K562 (cell line): Measurements from ENCODE around the gene HK1. TPM values are rescaled to one million over a fixed set of nuclear protein-coding genes. Genes with fewer than 3 reads are reported as not detected.

ENCODE experiments used
- CBX2 ChIP-seq: fragments of 200-600 bp; sonication (generic); IDR thresholded peaks from one replicate; pipeline ENCODE4 v1.6.1; 2012; ENCODE audit warnings: mild to moderate bottlenecking, low read length, inconsistent platforms; ENCODE audit not compliant: insufficient read depth, poor library complexity, severe bottlenecking
- E2F5 ChIP-seq: sonication (generic); formaldehyde crosslinking; IDR thresholded peaks from 2 replicates; pipeline ENCODE4 v1.8.0; 2022; ENCODE audit warnings: mild to moderate bottlenecking, missing genetic modification reagents
- HLTF ChIP-seq: fragments of 450-650 bp; IDR thresholded peaks from 2 replicates; pipeline ENCODE4 v1.6.1; 2016
- KAT8 ChIP-seq: fragments of 450-650 bp; IDR thresholded peaks from 2 replicates; pipeline ENCODE4 v1.6.1; 2016; ENCODE audit warnings: low read depth, mild to moderate bottlenecking
- KLF6 ChIP-seq: fragments of 250-450 bp; sonication (Bioruptor Pico); IDR thresholded peaks from 2 replicates; pipeline ENCODE4 v1.4.0; 2020; ENCODE audit warnings: mild to moderate bottlenecking, moderate library complexity, borderline replicate concordance
- NFIX ChIP-seq: fragments of 250-450 bp; sonication (Bioruptor Pico); IDR thresholded peaks from 2 replicates; pipeline ENCODE4 v1.4.0; 2020; ENCODE audit warnings: low read depth, mild to moderate bottlenecking, moderate library complexity
- RCOR1 ChIP-seq, 2 experiments: IDR thresholded peaks; 2 replicates each; pipeline ENCODE4 v1.6.1; 2012; ENCODE audit warnings: low read depth in 2 of 2, low read length in 2 of 2, borderline replicate concordance in 1 of 2, improper control_type of control experiment in 1 of 2
- RUNX1 ChIP-seq: sonication (generic); IDR thresholded peaks from 2 replicates; pipeline ENCODE4 v1.6.1; 2016; ENCODE audit warnings: antibody characterized with exemption, low read depth
- SIN3B ChIP-seq: fragments of 450-650 bp; IDR thresholded peaks from 2 replicates; pipeline ENCODE4 v1.6.1; 2017; ENCODE audit warnings: low read depth, mild to moderate bottlenecking, moderate library complexity
- SIRT6 ChIP-seq: IDR thresholded peaks from one replicate; pipeline ENCODE4 v1.6.1; 2012; ENCODE audit warnings: low read depth, mild to moderate bottlenecking, control low read depth, inconsistent platforms, low read length, moderate library complexity
- TAF15 ChIP-seq: fragments of 200-400 bp; formaldehyde crosslinking; IDR thresholded peaks from 2 replicates; pipeline ENCODE4 v1.6.1; 2017; ENCODE audit warnings: mild to moderate bottlenecking, low read depth, low read length, moderate library complexity
- U2AF2 ChIP-seq: fragments of 200-400 bp; formaldehyde crosslinking; optimal IDR thresholded peaks from 2 replicates; pipeline ENCODE3; 2017; ENCODE audit warnings: low read depth, mild to moderate bottlenecking, low read length
- ZKSCAN3 ChIP-seq: fragments of 250-450 bp; sonication (Bioruptor Pico); IDR thresholded peaks from 2 replicates; pipeline ENCODE4 v1.4.0; 2020
- ZNF174 ChIP-seq: fragments of 250-450 bp; sonication (Bioruptor Pico); IDR thresholded peaks from 2 replicates; pipeline ENCODE4 v1.4.0; 2020; ENCODE audit warnings: mild to moderate bottlenecking
- polyA plus RNA-seq, 8 experiments: library from polyadenylated mRNA; depleted of rRNA in 4 of 8; stranded (reverse) in 5 of 8; unstranded in 3 of 8; fragments of >200 nt; fragmentation: Nextera tagmentation in 2 of 8; fragmentation: Illumina TruSeq in 1 of 8; extraction: Ambion mirVana in 2 of 8; extraction: Trizol in 1 of 8; gene quantifications; 2 replicates each; pipeline versions ENCODE4 v1.2.1 to v1.2.3, GENCODE V29; 2011 to 2014; ENCODE audit warnings: inconsistent platforms in 1 of 8, missing spikeins in 1 of 8
- total RNA-seq, 7 experiments: library from RNA; depleted of rRNA in 6 of 7; stranded (reverse); fragments of >200 nt in 6 of 7; fragmentation: Illumina TruSeq in 2 of 7; extraction: Trizol in 2 of 7; gene quantifications; 2 replicates each; pipeline versions ENCODE4 v1.2.1 to v1.2.3, GENCODE V29; 2011 to 2021; ENCODE audit warnings: low replicate concordance in 1 of 7
- TF ChIP-seq, protein P1 (sequence below): sonication (generic); formaldehyde crosslinking; IDR thresholded peaks from 2 replicates; pipeline ENCODE4 v1.8.0; 2023; ENCODE audit warnings: missing genetic modification reagents, mild to moderate bottlenecking, borderline replicate concordance
- TF ChIP-seq, protein P2 (sequence below): fragments of 450-650 bp; IDR thresholded peaks from 2 replicates; pipeline ENCODE4 v1.7.1; 2018; ENCODE audit warnings: mild to moderate bottlenecking, low read depth; ENCODE audit not compliant: partially characterized antibody
- TF ChIP-seq, protein P3 (sequence below): sonication (generic); formaldehyde crosslinking; IDR thresholded peaks from 2 replicates; pipeline ENCODE4 v1.8.1; 2023; ENCODE audit warnings: mild to moderate bottlenecking, missing genetic modification reagents, moderate library complexity

Gene HK1
- total and polyA plus RNA-seq, 9 of the 15 experiments (the other 6 are each of a cell fraction or from before 2014, with no cell fraction given) = 29.2 to 444 (median 193) TPM

DNA sequence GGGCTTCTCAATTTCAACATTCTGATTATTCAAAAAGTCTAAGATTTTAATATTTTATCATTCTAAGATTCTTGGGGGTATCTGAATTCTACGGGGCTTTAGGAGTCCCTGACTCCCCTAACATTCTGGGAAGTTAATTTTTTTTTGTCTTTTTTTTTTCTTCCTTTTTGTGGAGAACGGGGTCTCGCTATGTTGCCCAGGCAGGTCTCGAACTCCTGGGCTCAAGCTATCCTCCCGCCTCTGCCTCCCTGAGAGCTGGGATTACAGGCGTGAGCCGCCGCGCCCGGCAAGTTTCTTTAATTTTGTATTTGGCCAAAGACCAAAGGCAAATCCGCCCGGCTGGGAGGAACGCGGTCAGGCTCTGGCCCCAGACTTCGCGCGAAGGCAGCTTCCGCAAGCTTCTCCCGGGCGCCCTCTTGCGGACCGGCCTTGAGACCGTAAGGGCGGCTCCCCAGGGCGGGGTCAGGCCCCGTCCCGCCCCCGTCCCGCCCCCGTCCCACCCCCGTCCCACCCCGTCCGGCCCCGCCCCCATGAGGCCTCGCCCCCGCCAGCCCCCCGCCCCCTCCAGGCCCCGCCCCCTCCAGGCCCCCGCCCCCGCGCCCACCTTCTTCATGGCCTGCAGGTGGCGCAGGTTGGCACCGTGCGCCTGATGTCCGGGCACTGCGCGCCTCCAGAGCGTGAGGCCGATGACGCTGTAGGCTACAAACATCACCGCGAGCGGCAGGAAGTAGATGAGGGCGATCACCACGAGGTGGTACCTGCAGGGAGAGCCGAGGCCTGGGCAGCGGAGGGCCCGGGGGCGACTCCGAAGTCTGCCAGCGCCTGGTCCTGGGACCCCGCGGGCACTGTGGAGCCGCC, 130.3 kb downstream of the HK1 start (continued):
- TF ChIP-seq, protein P1, sequence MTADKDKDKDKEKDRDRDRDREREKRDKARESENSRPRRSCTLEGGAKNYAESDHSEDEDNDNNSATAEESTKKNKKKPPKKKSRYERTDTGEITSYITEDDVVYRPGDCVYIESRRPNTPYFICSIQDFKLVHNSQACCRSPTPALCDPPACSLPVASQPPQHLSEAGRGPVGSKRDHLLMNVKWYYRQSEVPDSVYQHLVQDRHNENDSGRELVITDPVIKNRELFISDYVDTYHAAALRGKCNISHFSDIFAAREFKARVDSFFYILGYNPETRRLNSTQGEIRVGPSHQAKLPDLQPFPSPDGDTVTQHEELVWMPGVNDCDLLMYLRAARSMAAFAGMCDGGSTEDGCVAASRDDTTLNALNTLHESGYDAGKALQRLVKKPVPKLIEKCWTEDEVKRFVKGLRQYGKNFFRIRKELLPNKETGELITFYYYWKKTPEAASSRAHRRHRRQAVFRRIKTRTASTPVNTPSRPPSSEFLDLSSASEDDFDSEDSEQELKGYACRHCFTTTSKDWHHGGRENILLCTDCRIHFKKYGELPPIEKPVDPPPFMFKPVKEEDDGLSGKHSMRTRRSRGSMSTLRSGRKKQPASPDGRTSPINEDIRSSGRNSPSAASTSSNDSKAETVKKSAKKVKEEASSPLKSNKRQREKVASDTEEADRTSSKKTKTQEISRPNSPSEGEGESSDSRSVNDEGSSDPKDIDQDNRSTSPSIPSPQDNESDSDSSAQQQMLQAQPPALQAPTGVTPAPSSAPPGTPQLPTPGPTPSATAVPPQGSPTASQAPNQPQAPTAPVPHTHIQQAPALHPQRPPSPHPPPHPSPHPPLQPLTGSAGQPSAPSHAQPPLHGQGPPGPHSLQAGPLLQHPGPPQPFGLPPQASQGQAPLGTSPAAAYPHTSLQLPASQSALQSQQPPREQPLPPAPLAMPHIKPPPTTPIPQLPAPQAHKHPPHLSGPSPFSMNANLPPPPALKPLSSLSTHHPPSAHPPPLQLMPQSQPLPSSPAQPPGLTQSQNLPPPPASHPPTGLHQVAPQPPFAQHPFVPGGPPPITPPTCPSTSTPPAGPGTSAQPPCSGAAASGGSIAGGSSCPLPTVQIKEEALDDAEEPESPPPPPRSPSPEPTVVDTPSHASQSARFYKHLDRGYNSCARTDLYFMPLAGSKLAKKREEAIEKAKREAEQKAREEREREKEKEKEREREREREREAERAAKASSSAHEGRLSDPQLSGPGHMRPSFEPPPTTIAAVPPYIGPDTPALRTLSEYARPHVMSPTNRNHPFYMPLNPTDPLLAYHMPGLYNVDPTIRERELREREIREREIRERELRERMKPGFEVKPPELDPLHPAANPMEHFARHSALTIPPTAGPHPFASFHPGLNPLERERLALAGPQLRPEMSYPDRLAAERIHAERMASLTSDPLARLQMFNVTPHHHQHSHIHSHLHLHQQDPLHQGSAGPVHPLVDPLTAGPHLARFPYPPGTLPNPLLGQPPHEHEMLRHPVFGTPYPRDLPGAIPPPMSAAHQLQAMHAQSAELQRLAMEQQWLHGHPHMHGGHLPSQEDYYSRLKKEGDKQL (CRISPR knock-in tag) = no peak
- TF ChIP-seq NFIX (CRISPR knock-in tag) (no peak), RCOR1 (IDR thresholded peaks at IDR 0.05; ENCODE audit: borderline replicate concordance in 1 of 2, low read depth in 2 of 2, low read length in 2 of 2) (0 out of 4 replicates have a peak, but pooled peaks of 1 of the 2 experiments have one; percentile 44), U2AF2 (no peak), SIRT6 (no peak), KLF6 (CRISPR knock-in tag) (peak; percentile 17; the same call in 1 of the 2 replicates), E2F5 (CRISPR knock-in tag) (no peak), ZKSCAN3 (CRISPR knock-in tag) (no peak), CBX2 (no peak), RUNX1 (no peak), KAT8 (no peak), ZNF174 (CRISPR knock-in tag) (no peak), SIN3B (no peak), TAF15 (no peak), HLTF (peak; percentile 73; the same call in 1 of the 2 replicates)
- TF ChIP-seq, protein P2, sequence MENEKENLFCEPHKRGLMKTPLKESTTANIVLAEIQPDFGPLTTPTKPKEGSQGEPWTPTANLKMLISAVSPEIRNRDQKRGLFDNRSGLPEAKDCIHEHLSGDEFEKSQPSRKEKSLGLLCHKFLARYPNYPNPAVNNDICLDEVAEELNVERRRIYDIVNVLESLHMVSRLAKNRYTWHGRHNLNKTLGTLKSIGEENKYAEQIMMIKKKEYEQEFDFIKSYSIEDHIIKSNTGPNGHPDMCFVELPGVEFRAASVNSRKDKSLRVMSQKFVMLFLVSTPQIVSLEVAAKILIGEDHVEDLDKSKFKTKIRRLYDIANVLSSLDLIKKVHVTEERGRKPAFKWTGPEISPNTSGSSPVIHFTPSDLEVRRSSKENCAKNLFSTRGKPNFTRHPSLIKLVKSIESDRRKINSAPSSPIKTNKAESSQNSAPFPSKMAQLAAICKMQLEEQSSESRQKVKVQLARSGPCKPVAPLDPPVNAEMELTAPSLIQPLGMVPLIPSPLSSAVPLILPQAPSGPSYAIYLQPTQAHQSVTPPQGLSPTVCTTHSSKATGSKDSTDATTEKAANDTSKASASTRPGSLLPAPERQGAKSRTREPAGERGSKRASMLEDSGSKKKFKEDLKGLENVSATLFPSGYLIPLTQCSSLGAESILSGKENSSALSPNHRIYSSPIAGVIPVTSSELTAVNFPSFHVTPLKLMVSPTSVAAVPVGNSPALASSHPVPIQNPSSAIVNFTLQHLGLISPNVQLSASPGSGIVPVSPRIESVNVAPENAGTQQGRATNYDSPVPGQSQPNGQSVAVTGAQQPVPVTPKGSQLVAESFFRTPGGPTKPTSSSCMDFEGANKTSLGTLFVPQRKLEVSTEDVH = peak; percentile 61
- TF ChIP-seq, protein P3, sequence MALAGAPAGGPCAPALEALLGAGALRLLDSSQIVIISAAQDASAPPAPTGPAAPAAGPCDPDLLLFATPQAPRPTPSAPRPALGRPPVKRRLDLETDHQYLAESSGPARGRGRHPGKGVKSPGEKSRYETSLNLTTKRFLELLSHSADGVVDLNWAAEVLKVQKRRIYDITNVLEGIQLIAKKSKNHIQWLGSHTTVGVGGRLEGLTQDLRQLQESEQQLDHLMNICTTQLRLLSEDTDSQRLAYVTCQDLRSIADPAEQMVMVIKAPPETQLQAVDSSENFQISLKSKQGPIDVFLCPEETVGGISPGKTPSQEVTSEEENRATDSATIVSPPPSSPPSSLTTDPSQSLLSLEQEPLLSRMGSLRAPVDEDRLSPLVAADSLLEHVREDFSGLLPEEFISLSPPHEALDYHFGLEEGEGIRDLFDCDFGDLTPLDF (CRISPR knock-in tag) = no peak
